ENCODE results near the gene DZIP3.

GRCh38 chr3:108667312-108667711, 77.8 kb downstream of the DZIP3 start:
- TF ChIP-seq CTCF (IDR thresholded peaks at IDR 0.05; ENCODE audit: insufficient read depth, low read length, poor library complexity, severe bottlenecking) (no peak), EZH2phosphoT487 (conservative IDR thresholded peaks at IDR 0.05; ENCODE audit: low read length) (no peak)
